ENCODE measurements around the gene CEP170B.
"Not testable (repeated sequence)": the region's sequence is repeated elsewhere in the genome, so short reads cannot be mapped to it uniquely, and the experiment has no call there.

CEP170B gene
- total RNA-seq: 11.9 to 18.0 reads per million in 2 donors

GRCh38 chr14:104865081-104865630, at the start of gene CEP170B:
TSS of gene CEP170B (plus strand) at chr14:104865268. CDS start at chr14:104868451, 3,183 bp downstream.
- no peak for DNase-seq

GRCh38 chr14:104816616-104816884, 48.5 kb upstream of the CEP170B start:
- no peak for DNase-seq

GRCh38 chr14:104817930-104818713, 46.9 kb upstream of the CEP170B start:
- no peak for DNase-seq

- no peak for DNase-seq
Observed at GRCh38 chr14:104818714-104819161, 46.3 kb upstream of the CEP170B start.

DNA sequence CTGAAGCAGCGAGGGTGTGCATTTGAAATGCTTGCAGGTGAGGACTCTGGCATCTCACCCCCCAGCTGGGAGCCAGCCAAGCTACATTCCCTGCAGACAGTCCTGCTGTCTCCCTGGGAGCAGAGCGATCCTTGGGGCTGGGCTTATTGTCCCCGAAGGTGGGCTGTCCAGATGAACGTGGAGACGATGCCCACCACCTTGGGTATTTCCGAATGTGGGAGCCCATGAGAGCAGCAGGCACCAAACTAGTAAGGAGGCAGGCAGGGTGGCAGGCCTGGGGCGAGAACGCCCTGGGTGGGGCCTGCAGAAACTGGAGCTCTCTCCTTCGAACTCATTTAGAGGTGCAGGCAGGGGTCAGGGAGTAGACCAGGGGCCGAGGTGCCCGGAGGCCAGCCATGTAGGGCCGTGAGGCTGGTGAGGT, 45.7 kb upstream of the CEP170B start:
- DNase-seq: no peak

DNA sequence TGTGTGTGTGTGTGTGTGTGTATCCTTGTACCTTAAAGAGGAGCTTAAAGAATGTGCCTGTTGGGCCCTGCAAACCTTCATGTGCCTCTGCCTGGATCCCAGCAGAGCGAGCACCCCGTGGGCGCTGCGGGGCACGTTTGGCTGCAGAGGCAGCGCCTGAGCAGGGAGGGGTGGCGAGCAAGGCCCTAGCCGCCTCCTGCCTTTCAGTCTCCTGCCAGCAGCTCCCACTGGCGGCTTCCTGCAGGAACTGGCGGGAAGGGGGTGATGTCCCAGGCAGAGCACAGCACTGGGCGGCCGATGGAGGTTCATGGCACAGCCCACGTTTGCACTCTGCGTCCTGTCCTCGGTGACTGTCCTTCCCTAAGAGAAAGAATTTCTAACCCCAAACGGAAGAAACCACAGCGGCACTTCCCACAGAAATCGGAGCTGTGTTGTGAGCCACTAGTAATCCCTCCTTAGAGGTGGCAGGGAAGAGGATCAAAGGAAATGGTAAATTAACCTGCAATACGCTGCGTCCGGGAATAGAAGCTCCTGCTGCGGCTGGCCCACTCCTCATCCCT, 44.3 kb upstream of the CEP170B start:
- DNase-seq: no peak

- no peak for DNase-seq
Observed at GRCh38 chr14:104821229-104821945, 43.7 kb upstream of the CEP170B start.

- no peak for DNase-seq
Observed at GRCh38 chr14:104821971-104822608, 43.0 kb upstream of the CEP170B start.

DNA sequence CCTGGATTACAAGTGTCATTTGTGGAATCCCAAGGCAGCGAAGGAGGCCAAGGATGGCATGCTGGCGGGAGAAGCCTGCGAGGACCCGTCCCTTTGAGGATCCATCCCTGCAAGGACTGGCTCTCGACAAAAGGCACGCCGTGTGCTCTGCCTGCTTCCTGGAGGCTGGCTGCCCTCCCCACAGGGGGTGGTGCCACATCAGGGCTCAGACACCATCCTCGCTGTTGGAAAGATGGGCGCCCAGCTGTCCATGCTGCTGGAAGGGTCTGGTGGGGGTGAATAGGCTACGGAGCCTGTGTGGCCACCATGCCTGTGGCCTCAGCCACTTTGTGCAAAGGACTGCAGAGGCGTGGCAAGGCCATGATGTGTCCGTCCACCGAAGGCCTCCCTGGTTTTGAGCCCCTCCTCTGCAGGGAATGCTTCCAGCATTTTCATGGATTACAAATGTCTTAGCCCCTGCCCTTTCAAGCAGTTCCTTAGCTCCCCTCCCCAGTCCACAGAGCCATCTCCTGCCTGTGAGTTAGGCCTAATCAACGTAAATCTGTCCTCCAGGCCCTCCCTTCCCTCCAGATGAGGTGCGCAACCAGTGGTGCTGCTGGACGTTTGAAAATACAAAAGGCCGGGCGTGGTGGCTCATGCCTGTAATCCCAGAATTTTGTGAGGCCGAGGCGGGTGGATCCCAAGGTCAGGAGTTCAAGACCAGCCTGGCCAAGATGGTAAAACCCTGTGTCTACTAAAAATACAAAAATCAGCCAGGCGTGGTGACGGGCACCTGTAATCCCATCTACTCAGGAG, 42.0 kb upstream of the CEP170B start:
- DNase-seq: no peak

DNA sequence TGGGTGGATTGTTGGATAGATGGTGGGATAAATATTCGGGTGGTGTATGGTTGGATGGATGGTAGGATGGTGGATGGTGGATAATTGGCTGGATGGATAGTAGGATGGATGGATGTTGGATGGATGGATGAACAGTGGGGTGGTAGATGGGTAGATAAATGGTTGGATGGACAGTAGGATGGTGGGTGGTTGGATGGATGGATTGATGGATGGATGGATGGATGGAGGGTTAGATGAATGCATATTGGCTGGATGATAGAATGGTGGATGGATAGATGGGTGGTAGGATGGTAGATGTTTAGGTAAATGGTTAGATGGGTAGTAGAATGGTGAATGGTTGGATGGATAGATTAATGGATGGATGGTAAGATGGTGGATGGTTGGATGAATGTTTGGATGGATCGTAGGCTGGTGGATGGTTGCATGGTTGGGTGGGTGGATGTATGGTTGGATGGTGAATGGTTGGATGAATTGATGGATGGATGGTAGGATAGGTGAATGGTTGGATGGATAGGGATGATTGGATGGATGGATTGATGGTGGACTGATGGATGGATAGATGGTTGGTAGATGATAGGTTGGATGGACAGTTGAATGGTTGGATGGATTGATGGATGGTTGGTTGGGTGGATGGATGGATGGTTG, 40.6 kb upstream of the CEP170B start:
- no peak for DNase-seq

- peak; percentile 91 for DNase-seq
Observed at GRCh38 chr14:104826189-104826860, 38.7 kb upstream of the CEP170B start.

- DNase-seq: no peak
Observed at GRCh38 chr14:104826861-104827176, 38.2 kb upstream of the CEP170B start.

GRCh38 chr14:104827177-104828055, 37.7 kb upstream of the CEP170B start:
- no peak for DNase-seq

DNA sequence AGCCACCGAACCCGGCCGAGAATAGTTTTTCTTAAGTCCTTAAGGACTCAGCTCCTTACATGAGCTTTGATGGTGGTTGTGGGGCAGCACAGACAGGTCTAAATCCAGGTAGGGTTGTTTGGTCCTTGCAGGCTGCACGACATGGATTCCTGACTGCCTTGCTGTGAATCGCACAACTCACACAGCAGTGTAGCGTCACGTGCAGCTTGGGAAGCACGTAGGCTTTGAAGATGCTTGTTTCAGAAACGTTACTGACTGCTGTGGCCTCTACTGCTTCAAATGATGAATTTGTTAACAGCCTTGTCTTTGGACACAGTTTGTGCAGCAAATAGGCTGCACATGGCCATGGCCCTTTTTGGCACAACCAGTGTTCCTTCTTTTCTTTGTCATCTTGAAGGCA, 34.3 kb upstream of the CEP170B start:
- no peak for DNase-seq

DNA sequence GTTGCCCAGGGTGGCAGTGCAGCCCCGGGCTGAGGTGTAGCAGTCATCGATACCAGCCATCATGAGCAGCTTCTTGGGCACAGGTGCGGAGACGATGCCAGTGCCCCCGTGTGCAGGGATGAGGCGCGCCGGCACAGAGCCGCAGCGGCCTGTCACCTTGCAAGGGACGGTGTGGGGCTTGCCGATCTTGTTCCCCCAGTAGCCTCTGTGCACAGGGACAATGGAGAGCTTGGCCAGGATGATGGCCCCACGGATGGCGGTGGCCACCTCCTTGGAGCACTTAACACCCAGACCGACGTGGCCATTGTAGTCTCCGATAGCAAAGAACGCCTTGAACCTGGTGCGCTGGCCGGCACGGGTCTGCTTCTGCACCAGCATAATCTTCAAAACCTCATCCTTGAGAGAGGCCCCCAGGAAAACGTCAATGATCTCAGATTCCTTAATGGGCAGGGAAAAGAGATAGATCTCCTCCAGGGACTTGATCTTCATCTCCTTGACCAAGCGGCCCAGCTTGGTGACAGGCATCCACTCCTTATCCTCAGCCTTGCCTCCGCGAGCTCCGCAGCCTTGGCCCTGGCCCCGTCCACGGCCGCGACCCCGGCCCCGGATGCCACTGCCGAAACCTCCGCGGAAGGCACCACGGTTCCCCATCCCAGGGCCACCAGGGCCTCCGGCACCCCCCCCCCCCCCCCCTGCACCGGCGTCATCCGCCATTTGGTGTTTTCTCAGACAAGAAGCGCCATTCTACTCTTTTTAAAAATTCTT, 28.7 kb upstream of the CEP170B start:
- not testable (repeated sequence) for DNase-seq

DNA sequence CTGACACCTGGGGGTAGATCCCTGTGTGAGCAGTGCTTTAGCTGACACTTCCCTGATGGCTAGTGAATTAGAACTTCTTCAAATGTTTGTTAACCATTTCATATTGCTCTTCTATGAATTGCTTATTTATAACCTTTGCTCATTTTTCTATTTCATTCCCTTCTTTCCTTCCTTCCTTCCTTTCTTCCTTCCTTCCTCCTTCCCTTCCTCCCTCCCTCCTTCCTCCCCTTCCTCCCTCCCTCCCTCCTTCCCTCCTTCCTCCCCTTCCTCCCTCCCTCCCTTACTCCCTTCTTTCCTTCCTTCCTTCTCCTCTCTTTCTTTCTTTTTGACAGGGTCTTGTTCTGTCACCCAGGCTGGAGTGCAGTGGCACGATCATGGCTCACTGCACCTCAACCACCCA, 23.3 kb upstream of the CEP170B start:
- DNase-seq: no peak

DNA sequence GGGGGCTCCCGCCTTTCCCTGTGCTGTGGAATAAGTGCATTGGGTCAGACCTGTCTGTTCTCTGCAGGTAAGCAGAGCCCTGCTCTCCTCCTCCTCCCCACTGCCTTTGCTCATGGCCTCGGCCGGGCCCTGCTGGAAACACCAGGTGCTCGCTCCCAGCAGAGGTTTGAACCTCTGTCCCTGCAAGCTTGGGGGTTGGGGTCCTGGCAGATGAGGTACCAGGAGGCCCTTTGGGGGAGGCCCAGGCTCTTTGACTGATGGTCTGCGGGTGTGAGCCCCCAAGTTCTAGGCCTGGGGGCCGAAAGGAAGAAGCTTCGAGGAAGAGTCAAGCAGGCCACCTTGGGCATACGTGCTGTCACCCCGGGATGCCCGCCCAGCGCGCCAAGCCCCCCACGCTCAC, 22.1 kb upstream of the CEP170B start:
- DNase-seq: no peak

DNA sequence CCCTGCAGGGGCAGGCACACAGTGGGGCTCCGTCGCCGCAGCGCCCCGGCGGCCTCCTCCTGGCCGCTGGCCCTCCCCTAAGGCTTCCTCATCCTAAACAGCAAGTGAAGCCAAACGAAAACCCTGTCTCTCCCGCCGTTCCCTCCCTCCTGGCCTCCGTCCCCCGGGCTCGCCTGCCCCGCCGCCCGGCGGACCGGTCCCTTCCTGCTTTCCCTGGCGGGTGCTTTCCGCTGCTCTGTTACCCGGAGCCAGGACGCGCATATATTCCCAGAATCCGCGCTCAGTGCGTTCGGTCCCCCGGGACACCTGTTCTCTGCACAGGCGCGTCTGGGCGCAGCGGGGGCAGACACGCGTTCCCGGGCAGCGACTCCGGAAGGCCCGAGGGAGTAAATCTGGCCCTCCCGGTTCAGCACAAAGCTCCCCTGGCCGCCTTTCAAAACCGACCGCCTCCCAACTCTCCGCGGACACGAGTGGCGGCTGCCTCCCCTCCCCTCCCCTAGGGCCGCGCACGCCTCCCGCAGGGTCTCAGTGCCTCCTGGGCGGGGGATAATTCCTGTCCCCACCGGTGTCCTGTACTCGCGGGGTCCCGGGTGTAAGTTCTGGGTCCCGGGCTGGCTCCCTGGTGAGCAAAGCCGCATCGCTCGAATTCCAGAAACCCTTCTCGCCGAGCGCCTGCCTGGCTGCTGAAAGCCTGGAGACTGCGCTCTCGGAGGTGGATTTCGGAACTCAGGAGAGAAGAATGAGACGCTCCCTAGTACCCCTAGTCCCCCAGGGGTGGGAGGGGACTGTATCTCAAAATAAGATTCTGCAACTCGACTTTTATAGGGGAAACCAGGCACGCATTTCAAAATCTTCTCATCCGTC, 21.4 kb upstream of the CEP170B start:
- no peak for DNase-seq

Measured in activated gamma-delta T cell (primary cell).